GM18526 (cell line): ENCODE measurements around the gene DDX27.

Experiments
- POLR2A ChIP-seq: IDR thresholded peaks from 3 replicates; pipeline ENCODE4 v1.6.1; 2011; ENCODE audit not compliant: insufficient read length; ENCODE audit errors: extremely low read depth

Gene DDX27

GRCh38 chr20:49231471-49231870, 12.3 kb downstream of the DDX27 start:
- no peak for TF ChIP-seq POLR2A

- no peak for TF ChIP-seq POLR2A
Measured at GRCh38 chr20:49233226-49233625, 14.0 kb downstream of the DDX27 start.

GRCh38 chr20:49234831-49235230, 15.6 kb downstream of the DDX27 start:
- no peak for TF ChIP-seq POLR2A

GRCh38 chr20:49236301-49236700, 17.1 kb downstream of the DDX27 start:
- no peak for TF ChIP-seq POLR2A

- TF ChIP-seq POLR2A: no peak
Measured at GRCh38 chr20:49237531-49237930, 18.3 kb downstream of the DDX27 start.

GRCh38 chr20:49245921-49246740, 26.9 kb downstream of the DDX27 start:
- TF ChIP-seq POLR2A: no peak

GRCh38 chr20:49247169-49247723, 28.0 kb downstream of the DDX27 start:
- TF ChIP-seq POLR2A: no peak

GRCh38 chr20:49247792-49248191, 28.6 kb downstream of the DDX27 start:
- TF ChIP-seq POLR2A: no peak

- no peak for TF ChIP-seq POLR2A
Measured at GRCh38 chr20:49248301-49248700, 29.1 kb downstream of the DDX27 start.

- TF ChIP-seq POLR2A: no peak
Measured at GRCh38 chr20:49248879-49249665, 29.9 kb downstream of the DDX27 start.

- no peak for TF ChIP-seq POLR2A
Measured at GRCh38 chr20:49252556-49253350, 33.5 kb downstream of the DDX27 start.

GRCh38 chr20:49256261-49256660, 37.0 kb downstream of the DDX27 start:
- TF ChIP-seq POLR2A: no peak

- no peak for TF ChIP-seq POLR2A
Measured at GRCh38 chr20:49259284-49259683, 40.1 kb downstream of the DDX27 start.

- TF ChIP-seq POLR2A: no peak
Measured at GRCh38 chr20:49259799-49260198, 40.6 kb downstream of the DDX27 start.

GRCh38 chr20:49260218-49260617, 41.0 kb downstream of the DDX27 start:
- TF ChIP-seq POLR2A: no peak
